ENCODE measurements around the gene KSR2. TPM values are rescaled to one million over a fixed set of nuclear protein-coding genes. Genes with fewer than 3 reads are reported as not detected.

The KSR2 gene
- total RNA-seq, 1 experiment from 2014 or later: 0.15 TPM

DNA sequence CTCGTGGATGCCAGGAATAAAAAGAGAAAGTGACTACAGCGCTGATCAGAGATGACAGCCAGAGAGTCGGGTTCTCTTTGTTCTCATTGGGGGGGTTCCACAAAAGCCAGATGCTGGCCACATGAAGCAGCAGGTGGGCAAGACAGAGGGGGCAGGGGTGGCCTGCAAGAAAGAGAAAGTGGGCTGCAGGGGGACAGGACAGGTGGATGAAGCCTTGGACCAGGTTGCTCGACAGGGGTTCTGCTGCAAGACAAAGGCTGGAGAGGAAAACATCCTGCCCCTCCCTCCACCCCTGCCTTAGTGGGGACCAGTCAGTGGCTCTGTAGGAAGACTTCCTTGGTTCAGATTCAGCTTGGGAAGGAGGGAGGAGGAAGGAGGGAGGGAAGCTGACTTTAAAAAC, 126.2 kb downstream of the KSR2 start:
- ATAC-seq: no peak
- BruUV-seq (replicated peaks): no TSS peak
- in situ Hi-C loops (cut with HindIII; ENCODE audit: low pct_unique_long_range_greater_than_20kb, low sequenced_read_pairs): loop anchor here (25.0 kb wide), 1 partner anchor 605 kb away; no protein-coding TSS in a partner anchor
- ChIA-PET CTCF (no interaction called here), POLR2A (no interaction called here)
- Histone ChIP-seq H3K4me3 (ENCODE audit: low read depth in 2 of 2, low read length in 2 of 2) (no peak overlapping the region), H3K27me3 (ENCODE audit: control insufficient read depth, insufficient read depth, low read length) (peaks cover 20% of the 10 kb centered on the region), H3K36me3 (ENCODE audit: control insufficient read depth, insufficient read depth, low read length) (no peaks in the 10 kb centered on the region), H3K4me1 (ENCODE audit: control insufficient read depth, insufficient read depth, low read length) (no peaks in the 10 kb centered on the region), H3K9me3 (ENCODE audit: control insufficient read depth, insufficient read depth, low read depth, low read length) (peaks cover 6% of the 10 kb centered on the region; the same call in 1 of the 2 replicates), H3K27ac (ENCODE audit: low read length) (no peak overlapping the region)
- intact Hi-C loops (cut with micrococcal nuclease; ENCODE audit: unreplicated experiment): no loop called here
- no peak for DNase-seq (ENCODE audit: low read depth, low spot score)
- TF ChIP-seq, protein P1, sequence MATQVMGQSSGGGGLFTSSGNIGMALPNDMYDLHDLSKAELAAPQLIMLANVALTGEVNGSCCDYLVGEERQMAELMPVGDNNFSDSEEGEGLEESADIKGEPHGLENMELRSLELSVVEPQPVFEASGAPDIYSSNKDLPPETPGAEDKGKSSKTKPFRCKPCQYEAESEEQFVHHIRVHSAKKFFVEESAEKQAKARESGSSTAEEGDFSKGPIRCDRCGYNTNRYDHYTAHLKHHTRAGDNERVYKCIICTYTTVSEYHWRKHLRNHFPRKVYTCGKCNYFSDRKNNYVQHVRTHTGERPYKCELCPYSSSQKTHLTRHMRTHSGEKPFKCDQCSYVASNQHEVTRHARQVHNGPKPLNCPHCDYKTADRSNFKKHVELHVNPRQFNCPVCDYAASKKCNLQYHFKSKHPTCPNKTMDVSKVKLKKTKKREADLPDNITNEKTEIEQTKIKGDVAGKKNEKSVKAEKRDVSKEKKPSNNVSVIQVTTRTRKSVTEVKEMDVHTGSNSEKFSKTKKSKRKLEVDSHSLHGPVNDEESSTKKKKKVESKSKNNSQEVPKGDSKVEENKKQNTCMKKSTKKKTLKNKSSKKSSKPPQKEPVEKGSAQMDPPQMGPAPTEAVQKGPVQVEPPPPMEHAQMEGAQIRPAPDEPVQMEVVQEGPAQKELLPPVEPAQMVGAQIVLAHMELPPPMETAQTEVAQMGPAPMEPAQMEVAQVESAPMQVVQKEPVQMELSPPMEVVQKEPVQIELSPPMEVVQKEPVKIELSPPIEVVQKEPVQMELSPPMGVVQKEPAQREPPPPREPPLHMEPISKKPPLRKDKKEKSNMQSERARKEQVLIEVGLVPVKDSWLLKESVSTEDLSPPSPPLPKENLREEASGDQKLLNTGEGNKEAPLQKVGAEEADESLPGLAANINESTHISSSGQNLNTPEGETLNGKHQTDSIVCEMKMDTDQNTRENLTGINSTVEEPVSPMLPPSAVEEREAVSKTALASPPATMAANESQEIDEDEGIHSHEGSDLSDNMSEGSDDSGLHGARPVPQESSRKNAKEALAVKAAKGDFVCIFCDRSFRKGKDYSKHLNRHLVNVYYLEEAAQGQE (IDR thresholded peaks at IDR 0.05; ENCODE audit: insufficient read depth in 1 of 2, low read depth in 2 of 2, low read length in 1 of 2): no peak
- TF ChIP-seq, protein P2, sequence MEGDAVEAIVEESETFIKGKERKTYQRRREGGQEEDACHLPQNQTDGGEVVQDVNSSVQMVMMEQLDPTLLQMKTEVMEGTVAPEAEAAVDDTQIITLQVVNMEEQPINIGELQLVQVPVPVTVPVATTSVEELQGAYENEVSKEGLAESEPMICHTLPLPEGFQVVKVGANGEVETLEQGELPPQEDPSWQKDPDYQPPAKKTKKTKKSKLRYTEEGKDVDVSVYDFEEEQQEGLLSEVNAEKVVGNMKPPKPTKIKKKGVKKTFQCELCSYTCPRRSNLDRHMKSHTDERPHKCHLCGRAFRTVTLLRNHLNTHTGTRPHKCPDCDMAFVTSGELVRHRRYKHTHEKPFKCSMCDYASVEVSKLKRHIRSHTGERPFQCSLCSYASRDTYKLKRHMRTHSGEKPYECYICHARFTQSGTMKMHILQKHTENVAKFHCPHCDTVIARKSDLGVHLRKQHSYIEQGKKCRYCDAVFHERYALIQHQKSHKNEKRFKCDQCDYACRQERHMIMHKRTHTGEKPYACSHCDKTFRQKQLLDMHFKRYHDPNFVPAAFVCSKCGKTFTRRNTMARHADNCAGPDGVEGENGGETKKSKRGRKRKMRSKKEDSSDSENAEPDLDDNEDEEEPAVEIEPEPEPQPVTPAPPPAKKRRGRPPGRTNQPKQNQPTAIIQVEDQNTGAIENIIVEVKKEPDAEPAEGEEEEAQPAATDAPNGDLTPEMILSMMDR (IDR thresholded peaks at IDR 0.05): no peak
- no peak for TF ChIP-seq SIN3A (IDR thresholded peaks at IDR 0.05; ENCODE audit: borderline replicate concordance, insufficient read depth, low read depth, low read length)
- no peak for TF ChIP-seq TCF7L2 (IDR thresholded peaks at IDR 0.05; ENCODE audit: low read depth, low read length)
- TF ChIP-seq POLR2AphosphoS5 (IDR thresholded peaks at IDR 0.05; ENCODE audit: low read depth, low read length): no peak

- TF ChIP-seq, protein P2 (IDR thresholded peaks at IDR 0.05): no peak
- TF ChIP-seq, protein P1 (IDR thresholded peaks at IDR 0.05; ENCODE audit: insufficient read depth in 1 of 2, low read depth in 2 of 2, low read length in 1 of 2): no peak
- TF ChIP-seq TCF7L2 (IDR thresholded peaks at IDR 0.05; ENCODE audit: low read depth, low read length): no peak
- TF ChIP-seq SIN3A (IDR thresholded peaks at IDR 0.05; ENCODE audit: borderline replicate concordance, insufficient read depth, low read depth, low read length): no peak
- no peak for TF ChIP-seq POLR2AphosphoS5 (IDR thresholded peaks at IDR 0.05; ENCODE audit: low read depth, low read length)
- no TSS peak for BruUV-seq (replicated peaks)
- H3K27ac ChIP-seq (ENCODE audit: low read length): no peak overlapping the region
- CTCF ChIA-PET: no interaction called here
- peaks cover 6% of the 10 kb centered on the region; the same call in 1 of the 2 replicates for H3K9me3 ChIP-seq (ENCODE audit: control insufficient read depth, insufficient read depth, low read depth, low read length)
- H3K27me3 ChIP-seq (ENCODE audit: control insufficient read depth, insufficient read depth, low read length): peaks cover 20% of the 10 kb centered on the region
- in situ Hi-C loops (cut with HindIII; ENCODE audit: low pct_unique_long_range_greater_than_20kb, low sequenced_read_pairs): loop anchor here (25.0 kb wide), 1 partner anchor 605 kb away; no protein-coding TSS in a partner anchor
- H3K4me1 ChIP-seq (ENCODE audit: control insufficient read depth, insufficient read depth, low read length): no peaks in the 10 kb centered on the region
- POLR2A ChIA-PET: interaction anchor here (0.6 kb wide), 1 partner anchor 302 kb away, joined by 3 read pairs; no protein-coding TSS in a partner anchor
- DNase-seq (ENCODE audit: low read depth, low spot score) (no peak), ATAC-seq (no peak)
- H3K36me3 ChIP-seq (ENCODE audit: control insufficient read depth, insufficient read depth, low read length): no peaks in the 10 kb centered on the region
- intact Hi-C loops (cut with micrococcal nuclease; ENCODE audit: unreplicated experiment): no loop called here
- no peak overlapping the region for H3K4me3 ChIP-seq (ENCODE audit: low read depth in 2 of 2, low read length in 2 of 2)
These were observed 126.6 kb downstream of the KSR2 start for GRCh38 chr12:117842220-117842619.
